Measurements from ENCODE around the gene ITPRID2. TPM values are rescaled to one million over a fixed set of nuclear protein-coding genes. Genes with fewer than 3 reads are reported as not detected.
A peak's percentile ranks its signal among the peaks of the same experiment; 100 is the strongest.

Gene ITPRID2
- polyA plus RNA-seq, 3 donors = 17.9 to 50.2 (median 23.0) TPM

DNA sequence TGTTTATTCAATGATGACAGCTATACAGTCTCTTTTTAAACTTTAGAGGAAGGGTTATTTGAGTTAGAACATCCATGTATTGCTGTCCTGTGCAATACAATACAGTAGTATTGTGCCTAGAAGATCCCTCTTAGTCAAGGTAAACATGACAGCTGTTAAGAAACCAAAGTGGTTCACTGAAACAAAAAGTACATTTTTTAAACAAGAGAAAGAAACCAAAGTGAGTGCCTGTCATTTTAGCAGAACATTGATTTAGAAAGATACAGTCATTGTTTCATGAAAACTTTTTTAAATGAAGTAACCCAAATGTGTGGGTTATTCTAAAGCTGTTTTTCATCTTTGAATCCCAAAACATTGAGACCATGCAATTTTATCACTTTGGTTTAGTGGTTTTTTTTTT is 15.5 kb downstream of the ITPRID2 start:
- Histone ChIP-seq H2AFZ (ENCODE audit: insufficient read depth, low read depth, low read length, poor library complexity, severe bottlenecking) (no peak overlapping the region), H3K4me3 (replicated peaks in 1 of 3; ENCODE audit: low read depth in 2 of 3, low read length in 3 of 3) (no peak overlapping the region), H3K4me2 (replicated peaks; ENCODE audit: extremely low read depth, low read length, poor library complexity, severe bottlenecking) (no peak overlapping the region), H3K9ac (ENCODE audit: insufficient read depth, low read length, poor library complexity, severe bottlenecking) (no peak overlapping the region), H3K27ac (ENCODE audit: low read depth in 1 of 2, low read length in 2 of 2) (no peak overlapping the region), H4K20me1 (ENCODE audit: insufficient read depth, low read length) (peaks cover 96% of the 10 kb centered on the region), H3K4me1 (ENCODE audit: control insufficient read depth in 1 of 2, insufficient read depth in 2 of 2, low read length in 2 of 2) (peaks cover 18 to 30% of the 10 kb centered on the region in 2 donors), H3K36me3 (replicated peaks in 1 of 2; ENCODE audit: control insufficient read depth in 1 of 2, insufficient read depth in 2 of 2, low read length in 2 of 2) (peaks cover 45 to 85% of the 10 kb centered on the region in 2 donors), H3K27me3 (ENCODE audit: control insufficient read depth in 2 of 2, insufficient read depth in 2 of 2, low read length in 2 of 2) (no peaks in the 10 kb centered on the region), H3K9me3 (replicated peaks in 1 of 2; ENCODE audit: control insufficient read depth in 1 of 2, insufficient read depth in 1 of 2, low read length in 2 of 2) (no peaks in the 10 kb centered on the region), H3K79me2 (ENCODE audit: insufficient read depth, low read length) (peaks cover 94% of the 10 kb centered on the region)
- TF ChIP-seq, protein P1, sequence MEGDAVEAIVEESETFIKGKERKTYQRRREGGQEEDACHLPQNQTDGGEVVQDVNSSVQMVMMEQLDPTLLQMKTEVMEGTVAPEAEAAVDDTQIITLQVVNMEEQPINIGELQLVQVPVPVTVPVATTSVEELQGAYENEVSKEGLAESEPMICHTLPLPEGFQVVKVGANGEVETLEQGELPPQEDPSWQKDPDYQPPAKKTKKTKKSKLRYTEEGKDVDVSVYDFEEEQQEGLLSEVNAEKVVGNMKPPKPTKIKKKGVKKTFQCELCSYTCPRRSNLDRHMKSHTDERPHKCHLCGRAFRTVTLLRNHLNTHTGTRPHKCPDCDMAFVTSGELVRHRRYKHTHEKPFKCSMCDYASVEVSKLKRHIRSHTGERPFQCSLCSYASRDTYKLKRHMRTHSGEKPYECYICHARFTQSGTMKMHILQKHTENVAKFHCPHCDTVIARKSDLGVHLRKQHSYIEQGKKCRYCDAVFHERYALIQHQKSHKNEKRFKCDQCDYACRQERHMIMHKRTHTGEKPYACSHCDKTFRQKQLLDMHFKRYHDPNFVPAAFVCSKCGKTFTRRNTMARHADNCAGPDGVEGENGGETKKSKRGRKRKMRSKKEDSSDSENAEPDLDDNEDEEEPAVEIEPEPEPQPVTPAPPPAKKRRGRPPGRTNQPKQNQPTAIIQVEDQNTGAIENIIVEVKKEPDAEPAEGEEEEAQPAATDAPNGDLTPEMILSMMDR (IDR thresholded peaks at IDR 0.05) = no peak
- Mint-ChIP-seq H3K9me3 (no peaks in the 10 kb centered on the region), H3K27me3 (ENCODE audit: low read depth in 3 of 3) (no peaks in the 10 kb centered on the region), H3K4me1 (peaks cover 46% of the 10 kb centered on the region), H3K36me3 (peaks cover 44 to 67% of the 10 kb centered on the region in 2 donors), H3K27ac (no peak overlapping the region), H3K4me3 (no peak overlapping the region)
- DNase-seq = no peak
- intact Hi-C loops (cut with micrococcal nuclease) = loop anchor here (5.0 to 10.0 kb wide), 2 partner anchors 162 to 165 kb away; no protein-coding TSS in a partner anchor

DNA sequence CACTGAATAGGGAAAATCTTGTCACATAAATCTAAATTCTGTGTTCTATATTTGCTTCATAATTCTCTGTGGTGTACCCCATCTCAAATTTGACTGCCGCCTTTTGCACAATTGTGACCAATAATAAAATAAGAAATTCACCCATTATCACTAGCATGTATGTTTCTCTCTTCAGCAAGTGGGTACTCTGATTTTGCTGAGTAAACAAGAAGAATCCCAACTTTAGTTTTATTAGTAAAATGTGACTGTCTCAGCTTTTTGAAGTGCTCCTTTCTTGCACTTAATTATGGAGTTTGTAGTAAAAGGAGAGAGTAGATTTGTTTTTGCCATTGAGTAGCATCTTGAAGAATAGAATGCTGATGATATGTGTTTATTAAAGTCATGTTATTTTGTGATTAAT is 16.1 kb downstream of the ITPRID2 start:
- H4K20me1 ChIP-seq (ENCODE audit: insufficient read depth, low read length) = peaks cover 93% of the 10 kb centered on the region
- DNase-seq = no peak
- no peaks in the 10 kb centered on the region for H3K9me3 ChIP-seq (replicated peaks in 1 of 2; ENCODE audit: control insufficient read depth in 1 of 2, insufficient read depth in 1 of 2, low read length in 2 of 2)
- H3K27ac Mint-ChIP-seq = peak overlapping the region in 2 of 7 donors; percentile 17 to 50
- H3K27me3 ChIP-seq (ENCODE audit: control insufficient read depth in 2 of 2, insufficient read depth in 2 of 2, low read length in 2 of 2) = no peaks in the 10 kb centered on the region
- peaks cover 45% of the 10 kb centered on the region for H3K4me1 Mint-ChIP-seq
- H3K9me3 Mint-ChIP-seq = no peaks in the 10 kb centered on the region
- peaks cover 41 to 63% of the 10 kb centered on the region in 2 donors for H3K36me3 Mint-ChIP-seq
- no peak overlapping the region for H3K4me2 ChIP-seq (replicated peaks; ENCODE audit: extremely low read depth, low read length, poor library complexity, severe bottlenecking)
- H3K27me3 Mint-ChIP-seq (ENCODE audit: low read depth in 3 of 3) = no peaks in the 10 kb centered on the region
- WGBS (ENCODE audit: insufficient coverage) = no CpG with 5 or more reads among the region's 1 CpG
- H3K79me2 ChIP-seq (ENCODE audit: insufficient read depth, low read length) = peaks cover 93% of the 10 kb centered on the region
- intact Hi-C loops (cut with micrococcal nuclease) = loop anchor here (5.0 to 10.0 kb wide), 2 partner anchors 163 to 165 kb away; no protein-coding TSS in a partner anchor
- H3K9ac ChIP-seq (ENCODE audit: insufficient read depth, low read length, poor library complexity, severe bottlenecking) = no peak overlapping the region
- H3K27ac ChIP-seq (ENCODE audit: low read depth in 1 of 2, low read length in 2 of 2) = no peak overlapping the region
- H3K36me3 ChIP-seq (replicated peaks in 1 of 2; ENCODE audit: control insufficient read depth in 1 of 2, insufficient read depth in 2 of 2, low read length in 2 of 2) = peaks cover 44 to 84% of the 10 kb centered on the region in 2 donors
- H3K4me3 ChIP-seq (replicated peaks in 1 of 3; ENCODE audit: low read depth in 2 of 3, low read length in 3 of 3) = no peak overlapping the region
- H2AFZ ChIP-seq (ENCODE audit: insufficient read depth, low read depth, low read length, poor library complexity, severe bottlenecking) = no peak overlapping the region
- TF ChIP-seq, protein P1 (IDR thresholded peaks at IDR 0.05) = no peak
- H3K4me3 Mint-ChIP-seq = no peak overlapping the region
- H3K4me1 ChIP-seq (ENCODE audit: control insufficient read depth in 1 of 2, insufficient read depth in 2 of 2, low read length in 2 of 2) = peaks cover 18 to 30% of the 10 kb centered on the region in 2 donors
